ENCODE data around the gene NDNF. TPM values are rescaled to one million over a fixed set of nuclear protein-coding genes. Genes with fewer than 3 reads are reported as not detected.

The NDNF gene
- total and polyA plus RNA-seq, 11 donors, result 2.8 to 11.2 (median 6.9) TPM

GRCh38 chr4:121071640-121072223 lies 603 bp downstream of the NDNF start:
- Histone ChIP-seq H3K27me3 (peaks cover 0 to 56% (median 0%) of the 10 kb centered on the region in 9 donors), H3K4me1 (peaks cover 0 to 25% (median 0%) of the 10 kb centered on the region in 12 donors), H3K9me3 (no peaks in the 10 kb centered on the region), H3K4me3 (peak overlapping the region; percentile 50 to 83 (median 66)), H3K27ac (peak overlapping the region in 11 of 12 donors; percentile 39 to 84 (median 70)), H3K36me3 (no peaks in the 10 kb centered on the region)
- TF ChIP-seq CTCF (IDR thresholded peaks at IDR 0.05) (no peak), POLR2A (IDR thresholded peaks at IDR 0.05) (no peak)
- WGBS, 4 donors, result 0 to 1% (median 1%) methylated on average over 34 of the region's 34 CpGs
- intact Hi-C loops (cut with DNase I), result loop anchor here in 9 of 10 donors (5.0 to 10.0 kb wide), 4 partner anchors 47 to 157 kb away; partner anchors contain the start of gene PRDM5 (in 8 of the 9)
- no peak for ATAC-seq
- DNase-seq, result peak in 1 of 5 donors; percentile 22

- DNase-seq, result peak; percentile 26 to 72 (median 44)
Measured at GRCh38 chr4:121070696-121071639, 1.4 kb downstream of the NDNF start.

GRCh38 chr4:121070274-121070673 lies 2.1 kb downstream of the NDNF start:
- Histone ChIP-seq H3K27me3 (peaks cover 0 to 56% (median 0%) of the 10 kb centered on the region in 9 donors), H3K27ac (peak overlapping the region in 11 of 12 donors; percentile 39 to 84 (median 70))
- intact Hi-C loops (cut with DNase I), result loop anchor here in 9 of 10 donors (5.0 to 10.0 kb wide), 4 partner anchors 45 to 155 kb away; partner anchors contain the start of gene PRDM5 (in 8 of the 9)

More at GRCh38 chr4:121070696-121071639, 1.4 kb downstream of the NDNF start:
- WGBS, 4 donors, result 3 to 5% (median 4%) methylated on average over 45 to 64 of the region's 64 CpGs
- ATAC-seq, result peak; percentile 57 to 75 (median 66)
- H3K27ac ChIP-seq, result peak overlapping the region; percentile 14 to 84 (median 70)
- H3K4me3 ChIP-seq, result peak overlapping the region; percentile 50 to 83 (median 66)
- TF ChIP-seq POLR2A (IDR thresholded peaks at IDR 0.05), result no peak
- peak in 10 of 12 donors; percentile 12 to 43 (median 26) for TF ChIP-seq CTCF (IDR thresholded peaks at IDR 0.05)
- H3K36me3 ChIP-seq, result no peaks in the 10 kb centered on the region
- intact Hi-C loops (cut with DNase I), result loop anchor here in 9 of 10 donors (5.0 to 10.0 kb wide), 4 partner anchors 46 to 156 kb away; partner anchors contain the start of gene PRDM5 (in 8 of the 9)
- peaks cover 0 to 25% (median 0%) of the 10 kb centered on the region in 12 donors for H3K4me1 ChIP-seq
- H3K9me3 ChIP-seq, result no peaks in the 10 kb centered on the region
- peaks cover 0 to 56% (median 0%) of the 10 kb centered on the region in 9 donors for H3K27me3 ChIP-seq

More at GRCh38 chr4:121070274-121070673, 2.1 kb downstream of the NDNF start:
- DNase-seq (peak in 1 of 5 donors; percentile 27), ATAC-seq (peak in 1 of 4 donors; percentile 20)
- H3K4me1 ChIP-seq, result peaks cover 0 to 28% (median 0%) of the 10 kb centered on the region in 12 donors
- H3K4me3 ChIP-seq, result peak overlapping the region; percentile 50 to 83 (median 66)
- no peaks in the 10 kb centered on the region for H3K9me3 ChIP-seq
- no peaks in the 10 kb centered on the region for H3K36me3 ChIP-seq
- TF ChIP-seq POLR2A (IDR thresholded peaks at IDR 0.05) (no peak), CTCF (IDR thresholded peaks at IDR 0.05) (no peak)
- WGBS, 4 donors, result 39 to 58% (median 51%) methylated on average over 12 of the region's 12 CpGs

Data from heart left ventricle (tissue), 16 donors.